Mucosa of descending colon (tissue), 3 donors: ENCODE measurements around the gene BMP4. TPM values are rescaled to one million over a fixed set of nuclear protein-coding genes. Genes with fewer than 3 reads are reported as not detected.

Experiments used
- ATAC-seq: fragments of 200-7000 bp; cut with Tn5 transposase; one replicate; pipeline ENCODE4 v1.9.1; 2020; ENCODE audit warnings: mild to moderate bottlenecking, moderate library complexity
- DNase-seq, 3 donors: peaks; one replicate each; pipeline ENCODE4 v3.0.0-alpha.2; 2020
- H3K36me3 ChIP-seq: fragments of 200-600 bp; one replicate; pipeline ENCODE4 v1.8.0; 2021; ENCODE audit warnings: low read depth, mild to moderate bottlenecking
- H3K4me1 ChIP-seq: fragments of 200-600 bp; one replicate; pipeline ENCODE4 v1.8.0; 2021; ENCODE audit warnings: low read depth, mild to moderate bottlenecking
- H3K4me3 ChIP-seq: fragments of 200-600 bp; one replicate; pipeline ENCODE4 v1.8.0; 2021; ENCODE audit warnings: mild to moderate bottlenecking
- H3K9me3 ChIP-seq: fragments of 200-600 bp; one replicate; pipeline ENCODE4 v1.8.0; 2021; ENCODE audit warnings: mild to moderate bottlenecking
- intact Hi-C, 2 donors: fragments of 100-400 bp; cut with DNase I in 1 of 2; cut with micrococcal nuclease in 1 of 2; formaldehyde crosslinking; loops; one replicate each; pipeline versions ENCODE4 v1.11.0 to v1.11.1; 2022; cut with DNase I, micrococcal nuclease
- total RNA-seq, 3 donors: library from RNA; stranded (reverse); fragmentation: NEBNext Ultra II Directional in 2 of 3; extraction: Animal tissue kit (Norgen Biotek cat#: 25700) in 2 of 3; gene quantifications; one replicate each; pipeline versions ENCODE4 v1.2.1 to v1.2.4, GENCODE V29; 2021 to 2023
- TF ChIP-seq, protein P1 (sequence below): fragments of 200-600 bp; IDR thresholded peaks from one replicate; pipeline ENCODE4 v1.8.0; 2022; ENCODE audit warnings: antibody characterized with exemption, mild to moderate bottlenecking
- donor health status: DM: no; HTN: no; CAD: no; lungs with moderate emphysema.
- donor health status: DM: no; HTN: no; CAD: no.
- donor health status: DM: no; HTN: yes; CAD: no.

Gene BMP4
- total RNA-seq, 3 donors from 2014 or later: 8.1 to 16.0 (median 15.6) TPM

- H3K4me1 ChIP-seq: peaks cover 32% of the 10 kb centered on the region
- TF ChIP-seq, protein P1, sequence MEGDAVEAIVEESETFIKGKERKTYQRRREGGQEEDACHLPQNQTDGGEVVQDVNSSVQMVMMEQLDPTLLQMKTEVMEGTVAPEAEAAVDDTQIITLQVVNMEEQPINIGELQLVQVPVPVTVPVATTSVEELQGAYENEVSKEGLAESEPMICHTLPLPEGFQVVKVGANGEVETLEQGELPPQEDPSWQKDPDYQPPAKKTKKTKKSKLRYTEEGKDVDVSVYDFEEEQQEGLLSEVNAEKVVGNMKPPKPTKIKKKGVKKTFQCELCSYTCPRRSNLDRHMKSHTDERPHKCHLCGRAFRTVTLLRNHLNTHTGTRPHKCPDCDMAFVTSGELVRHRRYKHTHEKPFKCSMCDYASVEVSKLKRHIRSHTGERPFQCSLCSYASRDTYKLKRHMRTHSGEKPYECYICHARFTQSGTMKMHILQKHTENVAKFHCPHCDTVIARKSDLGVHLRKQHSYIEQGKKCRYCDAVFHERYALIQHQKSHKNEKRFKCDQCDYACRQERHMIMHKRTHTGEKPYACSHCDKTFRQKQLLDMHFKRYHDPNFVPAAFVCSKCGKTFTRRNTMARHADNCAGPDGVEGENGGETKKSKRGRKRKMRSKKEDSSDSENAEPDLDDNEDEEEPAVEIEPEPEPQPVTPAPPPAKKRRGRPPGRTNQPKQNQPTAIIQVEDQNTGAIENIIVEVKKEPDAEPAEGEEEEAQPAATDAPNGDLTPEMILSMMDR: no peak
- intact Hi-C loops: no loop called here
Measured at GRCh38 chr14:53955229-53955556, 1.4 kb downstream of the BMP4 start.

DNA sequence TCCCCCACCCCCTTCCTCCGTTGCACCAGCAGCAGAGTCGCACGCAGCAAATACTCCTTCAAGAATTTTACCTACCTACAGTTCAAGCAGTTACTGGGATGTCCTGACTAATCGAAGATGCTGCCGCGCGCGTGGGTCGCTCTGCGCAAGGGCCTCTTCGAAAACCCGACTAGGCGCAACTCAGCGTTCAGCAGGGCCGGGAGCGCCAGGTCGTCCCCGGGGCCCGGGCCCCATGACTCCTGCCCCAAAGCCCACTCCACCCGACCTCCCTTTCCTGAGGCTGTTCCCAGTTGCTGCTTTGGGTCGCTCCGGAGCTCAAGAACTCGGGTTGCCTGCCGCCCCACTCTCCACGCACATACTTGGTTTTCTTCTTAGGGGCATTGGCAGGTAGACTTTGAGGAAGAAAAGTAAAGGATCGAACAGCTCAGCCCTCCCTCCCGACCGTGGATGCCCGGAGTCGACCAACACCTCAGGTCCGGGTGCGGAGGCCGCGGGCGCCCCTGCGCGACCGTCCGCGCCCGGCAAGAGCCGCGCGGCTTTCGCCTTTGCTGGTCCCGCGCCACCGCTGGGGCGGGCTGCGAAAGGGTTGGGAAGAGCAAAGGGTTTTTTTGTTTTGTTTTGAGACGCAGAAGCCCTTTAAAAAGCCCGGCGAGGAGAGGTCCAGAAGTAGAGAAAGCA lies 1.9 kb downstream of the BMP4 start:
- DNase-seq (peak in 2 of 3 donors; percentile 23 to 47), ATAC-seq (no peak)
- H3K9me3 ChIP-seq: no peaks in the 10 kb centered on the region
- no peaks in the 10 kb centered on the region for H3K36me3 ChIP-seq
- peaks cover 32% of the 10 kb centered on the region for H3K4me1 ChIP-seq
- TF ChIP-seq, protein P1: no peak
- peak overlapping the region; percentile 30 for H3K4me3 ChIP-seq
- intact Hi-C loops: no loop called here

More at GRCh38 chr14:53955229-53955556, 1.4 kb downstream of the BMP4 start:
- no peak for DNase-seq
- Histone ChIP-seq H3K9me3 (no peaks in the 10 kb centered on the region), H3K4me3 (peak overlapping the region; percentile 30), H3K36me3 (no peaks in the 10 kb centered on the region)
- ATAC-seq: no peak

DNA sequence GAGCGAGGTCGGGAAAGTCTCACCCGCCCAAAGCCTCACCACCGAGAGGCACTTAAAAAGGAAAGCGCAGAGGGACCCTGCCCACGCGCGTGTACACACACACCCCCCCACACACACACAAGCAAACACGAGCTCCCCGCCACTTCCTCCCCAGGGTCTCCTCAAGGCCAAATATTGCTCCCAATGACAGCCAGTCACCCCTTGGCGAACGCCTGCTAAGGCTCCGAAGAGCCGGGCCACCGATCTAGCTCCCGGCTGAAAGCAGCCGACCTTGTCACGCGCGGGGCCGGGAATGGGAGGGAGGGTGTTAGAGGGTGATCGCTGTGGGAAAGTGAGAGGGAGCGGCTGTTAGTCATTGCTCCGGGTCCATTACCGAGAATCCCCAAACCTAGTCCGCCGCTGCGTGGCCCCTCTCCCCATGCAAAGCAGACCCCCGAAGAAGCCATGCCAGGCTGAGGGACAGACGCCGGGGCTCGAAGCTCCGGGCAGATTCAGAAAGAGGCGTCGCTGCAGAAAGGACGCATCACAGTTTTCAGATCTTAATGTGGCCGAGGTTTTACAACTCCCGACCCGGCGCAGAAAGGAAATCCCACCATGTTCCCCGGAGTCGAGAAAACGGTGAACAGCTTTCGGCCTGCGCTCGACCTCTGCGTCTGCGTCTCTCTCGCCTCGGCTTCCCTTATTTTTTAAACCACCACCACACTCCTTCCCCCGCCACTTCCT lies 2.6 kb downstream of the BMP4 start:
- TF ChIP-seq, protein P1: no peak
- ATAC-seq: peak; percentile 16
- Histone ChIP-seq H3K9me3 (no peaks in the 10 kb centered on the region), H3K36me3 (no peaks in the 10 kb centered on the region), H3K4me1 (peaks cover 32% of the 10 kb centered on the region), H3K4me3 (peak overlapping the region; percentile 30)
- DNase-seq: peak in 2 of 3 donors; percentile 31 to 63
- intact Hi-C loops: no loop called here

GRCh38 chr14:53953002-53953827 lies 3.4 kb downstream of the BMP4 start:
- intact Hi-C loops: no loop called here
- Histone ChIP-seq H3K4me1 (peaks cover 32% of the 10 kb centered on the region), H3K36me3 (no peaks in the 10 kb centered on the region), H3K4me3 (peak overlapping the region; percentile 30), H3K9me3 (no peaks in the 10 kb centered on the region)
- DNase-seq: peak; percentile 79 to 91 (median 81)
- ATAC-seq: peak; percentile 83
- TF ChIP-seq, protein P1: no peak

DNA sequence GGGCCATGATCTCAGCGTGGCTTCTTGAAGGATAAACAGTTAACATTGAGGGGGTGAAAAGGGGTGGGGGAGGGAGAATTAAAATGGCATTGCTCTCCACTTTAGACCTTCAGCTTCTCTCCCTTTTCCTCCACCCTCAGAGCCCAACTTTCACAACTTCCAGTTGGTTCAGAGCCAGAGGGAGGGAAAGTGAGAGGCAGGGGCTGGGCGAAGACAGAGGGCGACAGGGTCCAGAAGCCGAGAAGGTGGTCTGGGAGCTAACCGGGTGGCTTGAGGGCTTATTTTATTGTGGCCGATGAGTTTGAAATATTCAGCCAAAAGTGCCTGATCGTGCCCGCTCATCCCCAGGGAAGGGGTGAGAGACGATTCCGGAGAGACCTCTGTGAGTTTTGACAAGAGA lies 4.1 kb downstream of the BMP4 start:
- intact Hi-C loops: no loop called here
- DNase-seq: no peak
- ATAC-seq: no peak
- Histone ChIP-seq H3K4me3 (peak overlapping the region; percentile 30), H3K9me3 (no peaks in the 10 kb centered on the region), H3K36me3 (no peaks in the 10 kb centered on the region), H3K4me1 (peaks cover 32% of the 10 kb centered on the region)
- TF ChIP-seq, protein P1: no peak
